ENCODE results near the gene TBKBP1.
"Not testable (repeated sequence)": the region's sequence is repeated elsewhere in the genome, so short reads cannot be mapped to it uniquely, and the experiment has no call there.

Gene TBKBP1

GRCh38 chr17:47738178-47738577 is 44.2 kb downstream of the TBKBP1 start:
- Mint-ChIP-seq H3K4me1 (ENCODE audit: low read depth) (peaks cover 70% of the 10 kb centered on the region), H3K27ac (no peak overlapping the region), H3K9me3 (no peaks in the 10 kb centered on the region), H3K27me3 (peaks cover 3% of the 10 kb centered on the region), H3K36me3 (ENCODE audit: low read depth) (peaks cover 66% of the 10 kb centered on the region), H3K4me3 (peak overlapping the region; percentile 45)

GRCh38 chr17:47739150-47739549 is 45.2 kb downstream of the TBKBP1 start:
- H3K36me3 Mint-ChIP-seq (ENCODE audit: low read depth): peaks cover 68% of the 10 kb centered on the region
- peak overlapping the region; percentile 26 for H3K27ac Mint-ChIP-seq
- H3K4me3 Mint-ChIP-seq: peak overlapping the region; percentile 37
- H3K4me1 Mint-ChIP-seq (ENCODE audit: low read depth): peaks cover 71% of the 10 kb centered on the region
- H3K27me3 Mint-ChIP-seq: peaks cover 3% of the 10 kb centered on the region
- H3K9me3 Mint-ChIP-seq: no peaks in the 10 kb centered on the region

- Mint-ChIP-seq H3K36me3 (ENCODE audit: low read depth) (peaks cover 73% of the 10 kb centered on the region), H3K4me1 (ENCODE audit: low read depth) (peaks cover 71% of the 10 kb centered on the region)
- not testable (repeated sequence) for H3K27ac Mint-ChIP-seq, H3K27me3 Mint-ChIP-seq, H3K9me3 Mint-ChIP-seq, H3K4me3 Mint-ChIP-seq
Measured at GRCh38 chr17:47739945-47740344, 46.0 kb downstream of the TBKBP1 start.

DNA sequence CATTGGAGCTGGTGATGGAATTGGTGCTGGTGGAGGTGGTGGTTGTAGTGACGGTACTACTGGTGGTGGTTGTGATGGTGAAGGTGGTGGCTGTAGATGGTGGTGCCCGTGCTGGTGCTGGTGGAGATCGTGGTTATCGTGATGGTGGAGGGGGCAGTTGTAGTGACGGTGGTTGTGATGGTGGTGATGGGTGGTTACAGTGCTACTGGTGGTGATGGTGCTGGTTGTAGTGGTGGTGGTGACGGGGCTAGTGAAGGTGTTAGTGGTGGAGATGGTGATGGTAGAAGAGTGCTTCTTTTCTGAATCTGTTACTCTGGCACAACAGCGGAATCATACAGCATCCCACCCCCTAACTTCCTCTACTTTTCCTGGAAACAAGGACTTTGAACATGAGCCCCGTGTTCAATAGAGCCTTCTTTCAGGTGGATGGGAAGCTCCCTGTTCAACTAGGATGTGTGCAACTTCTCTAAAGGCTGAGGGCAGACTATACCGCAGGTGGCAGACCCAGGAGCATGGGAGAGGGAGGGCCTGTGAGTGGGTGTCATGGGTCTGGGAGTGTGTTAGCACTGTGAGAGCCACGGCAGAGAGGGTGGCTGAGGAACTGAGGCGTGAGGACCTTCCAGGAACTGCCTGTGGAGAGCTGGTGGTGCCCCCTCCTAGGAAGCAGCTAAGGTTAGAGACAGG is 47.3 kb downstream of the TBKBP1 start:
- H3K27ac Mint-ChIP-seq: peak overlapping the region; percentile 95
- peaks cover 3% of the 10 kb centered on the region for H3K27me3 Mint-ChIP-seq
- H3K4me3 Mint-ChIP-seq: peak overlapping the region; percentile 72
- H3K36me3 Mint-ChIP-seq (ENCODE audit: low read depth): peaks cover 76% of the 10 kb centered on the region
- peaks cover 64% of the 10 kb centered on the region for H3K4me1 Mint-ChIP-seq (ENCODE audit: low read depth)
- H3K9me3 Mint-ChIP-seq: no peaks in the 10 kb centered on the region

- peak overlapping the region; percentile 95 for H3K27ac Mint-ChIP-seq
- no peaks in the 10 kb centered on the region for H3K9me3 Mint-ChIP-seq
- H3K27me3 Mint-ChIP-seq: peaks cover 3% of the 10 kb centered on the region
- peaks cover 59% of the 10 kb centered on the region for H3K4me1 Mint-ChIP-seq (ENCODE audit: low read depth)
- H3K4me3 Mint-ChIP-seq: peak overlapping the region; percentile 72
- peaks cover 71% of the 10 kb centered on the region for H3K36me3 Mint-ChIP-seq (ENCODE audit: low read depth)
Measured at GRCh38 chr17:47741793-47742145, 47.8 kb downstream of the TBKBP1 start.

GRCh38 chr17:47742319-47743181 is 48.6 kb downstream of the TBKBP1 start:
- peaks cover 64% of the 10 kb centered on the region for H3K36me3 Mint-ChIP-seq (ENCODE audit: low read depth)
- peaks cover 3% of the 10 kb centered on the region for H3K27me3 Mint-ChIP-seq
- H3K9me3 Mint-ChIP-seq: no peaks in the 10 kb centered on the region
- H3K27ac Mint-ChIP-seq: no peak overlapping the region
- H3K4me3 Mint-ChIP-seq: peak overlapping the region; percentile 41
- peaks cover 51% of the 10 kb centered on the region for H3K4me1 Mint-ChIP-seq (ENCODE audit: low read depth)

GRCh38 chr17:47744168-47745036 is 50.4 kb downstream of the TBKBP1 start:
- H3K4me3 Mint-ChIP-seq: no peak overlapping the region
- H3K9me3 Mint-ChIP-seq: no peaks in the 10 kb centered on the region
- peaks cover 38% of the 10 kb centered on the region for H3K4me1 Mint-ChIP-seq (ENCODE audit: low read depth)
- no peak overlapping the region for H3K27ac Mint-ChIP-seq
- peaks cover 3% of the 10 kb centered on the region for H3K27me3 Mint-ChIP-seq
- H3K36me3 Mint-ChIP-seq (ENCODE audit: low read depth): peaks cover 52% of the 10 kb centered on the region

DNA sequence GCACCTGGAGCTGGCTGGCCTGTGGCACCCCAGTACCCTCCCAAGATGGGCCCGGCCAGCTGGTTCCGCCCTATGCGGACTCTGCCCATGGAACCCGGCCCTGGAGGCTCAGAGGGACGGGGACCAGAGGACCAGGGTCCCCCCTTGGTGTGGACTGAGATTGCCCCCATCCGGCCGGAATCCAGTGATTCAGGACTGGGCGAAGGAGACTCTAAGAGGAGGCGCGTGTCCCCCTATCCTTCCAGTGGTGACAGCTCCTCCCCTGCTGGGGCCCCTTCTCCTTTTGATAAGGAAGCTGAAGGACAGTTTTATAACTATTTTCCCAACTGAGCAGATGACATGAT is 51.0 kb downstream of the TBKBP1 start:
- no peak overlapping the region for H3K4me3 Mint-ChIP-seq
- peaks cover 35% of the 10 kb centered on the region for H3K4me1 Mint-ChIP-seq (ENCODE audit: low read depth)
- no peak overlapping the region for H3K27ac Mint-ChIP-seq
- H3K27me3 Mint-ChIP-seq: peaks cover 3% of the 10 kb centered on the region
- no peaks in the 10 kb centered on the region for H3K9me3 Mint-ChIP-seq
- H3K36me3 Mint-ChIP-seq (ENCODE audit: low read depth): peaks cover 52% of the 10 kb centered on the region

DNA sequence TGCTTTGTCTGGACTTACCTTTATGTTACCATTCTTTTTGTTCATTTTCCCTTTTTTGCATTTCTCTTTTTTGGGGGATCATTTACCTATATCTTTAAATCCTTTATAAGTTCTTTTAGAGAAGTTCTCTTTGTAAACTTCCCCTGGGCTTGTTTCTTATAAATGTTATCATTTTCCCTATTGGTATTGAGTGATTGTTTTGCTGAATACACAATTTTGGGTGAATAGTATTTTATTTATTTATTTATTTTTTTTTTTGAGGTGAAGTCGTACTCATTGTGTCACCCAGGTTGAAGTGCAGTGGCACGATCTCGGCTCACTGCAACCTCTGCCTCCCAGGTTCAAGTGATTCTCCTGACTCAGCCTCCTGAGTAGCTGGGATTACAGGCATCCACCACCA is 57.5 kb downstream of the TBKBP1 start:
- no peaks in the 10 kb centered on the region for H3K27me3 Mint-ChIP-seq
- peaks cover 4% of the 10 kb centered on the region for H3K36me3 Mint-ChIP-seq (ENCODE audit: low read depth)
- H3K9me3 Mint-ChIP-seq: no peaks in the 10 kb centered on the region
- no peak overlapping the region for H3K27ac Mint-ChIP-seq
- no peak overlapping the region for H3K4me3 Mint-ChIP-seq
- H3K4me1 Mint-ChIP-seq (ENCODE audit: low read depth): no peaks in the 10 kb centered on the region

DNA sequence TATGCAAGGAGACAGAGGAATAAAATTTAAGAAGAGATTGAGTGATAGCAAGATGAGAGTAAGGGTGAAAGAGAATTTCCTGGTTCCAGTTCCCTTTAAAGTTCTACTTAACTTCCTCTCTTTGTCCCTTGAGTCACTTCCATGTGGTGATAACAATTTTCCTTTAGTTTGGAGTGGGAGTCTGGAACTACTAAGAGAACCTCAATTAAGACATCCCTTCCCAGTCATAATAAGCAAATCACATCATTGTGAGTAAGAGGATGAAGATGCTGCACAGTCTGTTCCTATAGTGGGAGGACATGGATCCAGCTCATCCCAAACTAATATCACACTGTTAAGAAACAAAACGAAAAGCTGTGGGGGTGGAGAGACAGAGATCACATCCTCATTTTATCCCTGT is 63.4 kb downstream of the TBKBP1 start:
- Mint-ChIP-seq H3K36me3 (ENCODE audit: low read depth) (no peaks in the 10 kb centered on the region), H3K27ac (no peak overlapping the region), H3K9me3 (peaks cover 15% of the 10 kb centered on the region), H3K27me3 (peaks cover 33% of the 10 kb centered on the region), H3K4me1 (ENCODE audit: low read depth) (no peaks in the 10 kb centered on the region), H3K4me3 (no peak overlapping the region)

DNA sequence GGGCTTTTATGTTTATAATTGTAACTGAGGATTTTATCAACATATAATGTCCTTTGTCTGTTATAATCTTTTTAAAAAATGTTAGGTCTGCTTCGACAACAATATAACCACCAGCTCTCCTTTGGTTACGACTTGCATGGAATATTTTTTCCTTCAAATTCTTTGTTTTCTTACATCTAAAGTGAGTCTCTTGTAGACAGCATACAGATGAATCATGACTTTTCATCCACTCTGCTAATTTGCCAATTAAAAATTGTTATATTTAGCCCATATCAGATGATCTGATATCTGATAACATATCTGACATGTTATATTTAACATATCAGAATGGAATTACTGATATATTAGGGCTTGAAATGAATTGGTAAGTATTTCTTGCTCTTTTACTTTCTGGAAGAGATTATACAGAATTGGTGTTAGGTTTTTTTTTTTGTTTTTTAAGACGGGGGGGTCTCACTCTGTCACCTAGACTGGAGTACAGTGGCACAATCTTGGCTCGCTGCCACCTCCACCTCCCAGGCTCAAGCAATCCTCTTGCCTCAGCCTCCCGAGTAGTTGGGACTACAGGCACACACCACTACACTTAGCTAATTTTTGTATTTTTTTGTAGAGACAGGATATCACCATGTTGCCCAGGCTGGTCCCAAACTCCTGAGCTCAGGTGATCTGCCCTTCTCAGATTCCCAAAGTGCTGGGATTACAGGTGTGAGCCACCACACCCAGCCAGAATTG is 66.6 kb downstream of the TBKBP1 start:
- Mint-ChIP-seq H3K27ac (no peak overlapping the region), H3K9me3 (peaks cover 22% of the 10 kb centered on the region), H3K27me3 (peaks cover 43% of the 10 kb centered on the region), H3K4me3 (no peak overlapping the region), H3K4me1 (ENCODE audit: low read depth) (peaks cover 15% of the 10 kb centered on the region), H3K36me3 (ENCODE audit: low read depth) (no peaks in the 10 kb centered on the region)

All from stimulated activated naive CD8-positive, alpha-beta T cell treated with anti-CD3 and anti-CD28 coated beads, Interleukin-15, Interleukin-2, amounts not matched to agents 100 ng/mL and 50 ng/mL, for 24 hours (primary cell).